SK-N-DZ (cell line): ENCODE results near the gene GFER.
A peak's percentile ranks its signal among the peaks of the same experiment; 100 is the strongest.

Source experiments
- DNase-seq: peaks from one replicate; pipeline ENCODE4 v3.0.0-alpha.2; 2015; ENCODE audit warnings: low spot score

Gene GFER

DNA sequence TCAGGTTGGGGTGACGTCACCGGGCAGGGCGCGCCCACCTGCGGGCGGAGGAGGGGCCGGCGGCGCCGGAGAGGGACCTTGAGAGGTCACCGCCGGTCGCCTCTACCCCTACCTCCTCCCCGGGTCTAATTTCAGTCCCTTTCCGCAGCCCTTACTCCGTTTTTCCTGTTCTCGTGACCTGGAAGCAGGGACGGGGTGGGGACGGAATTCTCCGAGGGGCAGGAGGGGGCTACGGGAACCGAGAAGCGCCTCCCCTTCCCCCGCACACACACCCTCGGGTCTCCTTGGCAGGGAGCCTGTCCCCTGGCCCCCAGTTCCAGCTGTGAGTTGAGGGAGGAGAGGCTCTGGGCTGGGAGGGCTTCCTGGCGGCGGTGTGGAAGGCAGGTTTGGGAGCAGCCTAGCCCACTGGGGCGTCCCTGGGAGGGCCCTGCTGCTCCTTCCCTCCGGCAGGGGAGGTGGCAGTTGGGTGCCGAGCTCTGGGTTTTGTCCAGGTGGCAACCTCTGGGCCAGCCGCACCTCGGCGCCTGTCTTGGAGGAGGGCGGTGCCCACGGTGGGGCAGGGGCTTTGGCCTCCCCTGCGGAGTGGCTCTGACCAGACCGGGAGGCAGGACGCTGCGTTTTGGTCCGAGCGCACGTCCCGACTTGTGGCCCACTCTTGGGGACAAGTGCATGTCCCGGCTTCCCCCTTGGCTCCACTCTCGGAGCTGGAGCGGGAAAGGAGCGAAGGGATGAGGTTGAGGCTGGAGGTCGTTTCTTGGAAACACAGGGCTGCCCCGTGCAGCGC, 6.5 kb downstream of the GFER start:
- DNase-seq, result no peak

DNA sequence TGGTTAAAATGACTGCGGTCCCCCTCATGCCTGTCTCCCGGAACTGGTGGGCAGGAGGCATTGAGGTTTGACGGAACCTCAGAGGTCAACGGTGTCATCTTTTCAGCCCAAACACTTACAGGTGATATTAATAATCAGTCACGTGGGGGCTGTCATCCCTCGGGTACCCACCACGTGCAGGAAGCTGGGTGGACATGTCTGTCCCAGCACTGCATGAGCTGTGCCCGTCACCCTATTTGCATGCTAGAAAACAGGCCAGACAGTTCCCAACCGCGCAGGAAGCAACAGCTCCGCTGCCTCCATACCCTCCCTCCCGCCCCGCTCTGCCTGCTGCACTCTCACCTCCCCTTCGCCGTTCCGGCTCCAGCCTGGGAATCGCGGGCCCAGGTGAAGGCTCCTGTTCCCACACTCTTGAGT, 7.2 kb downstream of the GFER start:
- DNase-seq, result no peak

- no peak for DNase-seq
Observed at GRCh38 chr16:1991588-1991947, 7.6 kb downstream of the GFER start.

- DNase-seq, result no peak
Observed at GRCh38 chr16:1991948-1992703, 8.1 kb downstream of the GFER start.

GRCh38 chr16:1992704-1993317, 8.8 kb downstream of the GFER start:
- DNase-seq, result no peak

- DNase-seq, result no peak
Observed at GRCh38 chr16:1993731-1994131, 9.7 kb downstream of the GFER start.

DNA sequence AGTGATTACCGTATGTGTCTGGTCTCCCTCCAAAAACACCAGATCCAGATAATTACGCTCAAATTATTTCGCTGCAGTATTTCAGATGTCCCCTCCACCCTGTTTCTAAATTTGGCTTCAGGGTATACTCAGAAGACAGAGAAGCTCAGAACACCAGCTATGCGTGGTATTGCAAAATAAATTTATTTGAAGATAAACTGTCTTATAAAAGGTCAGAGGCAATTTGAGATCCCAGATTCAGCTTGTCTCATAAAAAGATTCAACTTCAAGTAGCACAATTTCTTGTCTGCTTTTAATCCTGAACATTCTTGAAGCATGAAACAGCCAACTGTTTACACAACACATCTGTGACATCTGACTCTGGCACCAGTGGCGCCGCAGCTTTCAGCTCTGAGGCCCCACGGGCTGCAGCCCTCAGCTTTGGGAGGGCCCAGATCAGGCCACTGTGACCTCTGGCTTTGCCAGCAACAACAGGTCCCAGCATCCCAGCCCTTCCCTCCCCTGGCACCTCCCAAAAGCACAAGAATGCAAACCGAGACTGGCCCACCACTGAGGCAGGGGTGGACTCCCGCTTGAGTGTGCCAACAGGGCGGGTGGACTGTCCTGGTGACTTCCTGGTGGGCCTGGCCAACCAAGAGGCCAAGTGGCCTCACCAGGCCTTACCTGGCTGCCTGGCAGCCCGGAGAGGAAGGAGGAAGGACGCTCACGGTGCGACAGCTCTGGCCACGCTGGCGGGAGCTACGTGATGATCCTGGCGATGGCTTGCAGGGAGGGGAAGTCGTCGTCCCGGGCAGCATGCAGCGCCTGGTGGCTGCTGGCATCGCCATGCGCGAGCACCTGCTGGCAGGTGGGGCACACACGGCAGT, 13.7 kb downstream of the GFER start:
- no peak for DNase-seq

- DNase-seq, result no peak
Observed at GRCh38 chr16:1998360-1998835, 14.4 kb downstream of the GFER start.

DNA sequence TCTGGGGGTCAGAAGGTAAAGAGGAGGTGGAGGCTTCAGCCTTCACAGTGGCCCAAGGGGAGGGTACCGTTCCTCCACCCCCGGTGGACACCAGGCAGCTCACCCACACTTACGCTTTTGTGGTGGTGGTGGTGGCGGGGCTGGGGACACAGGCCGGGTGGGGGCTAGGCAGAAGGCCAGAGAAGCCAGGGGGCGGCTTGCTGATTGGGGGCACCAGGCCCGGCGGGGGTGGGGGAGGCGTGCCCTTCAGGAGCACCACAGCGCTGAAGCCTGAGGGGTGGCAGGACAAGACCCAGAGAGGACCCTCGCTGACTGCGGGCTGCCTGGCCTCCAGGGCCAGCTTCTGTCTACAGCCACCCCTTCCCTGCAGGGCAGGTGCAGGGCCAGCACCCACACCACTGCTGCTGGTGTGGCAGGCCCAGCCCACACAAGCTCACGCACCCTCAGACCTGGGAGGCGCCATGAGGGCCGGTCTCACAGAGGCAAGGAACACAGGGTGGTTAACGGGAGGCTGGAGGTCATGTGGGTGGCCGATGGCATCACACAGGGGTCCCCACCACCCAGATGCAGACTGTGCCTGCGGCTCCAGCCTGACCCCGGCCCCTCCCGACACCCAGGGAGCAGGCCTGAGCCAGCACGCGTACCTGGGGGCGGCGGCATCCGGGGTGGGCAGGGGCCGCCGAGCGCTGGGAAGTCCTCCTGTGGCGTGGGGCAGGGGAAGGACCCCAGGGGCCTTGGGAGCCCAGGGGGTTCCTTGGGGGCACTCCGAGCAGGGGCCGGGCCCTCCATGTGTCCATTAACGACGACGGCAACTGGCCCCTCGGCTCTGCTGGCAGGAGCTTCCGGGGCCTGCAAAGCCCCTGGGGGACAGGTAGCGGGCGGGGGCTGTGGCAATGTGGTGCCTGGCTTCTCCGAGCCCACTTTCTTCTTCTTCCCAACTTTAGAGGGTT, 15.1 kb downstream of the GFER start:
- no peak for DNase-seq

GRCh38 chr16:1999866-2000514, 16.0 kb downstream of the GFER start:
- DNase-seq, result no peak

- DNase-seq, result no peak
Observed at GRCh38 chr16:2001035-2001434, 17.0 kb downstream of the GFER start.

DNA sequence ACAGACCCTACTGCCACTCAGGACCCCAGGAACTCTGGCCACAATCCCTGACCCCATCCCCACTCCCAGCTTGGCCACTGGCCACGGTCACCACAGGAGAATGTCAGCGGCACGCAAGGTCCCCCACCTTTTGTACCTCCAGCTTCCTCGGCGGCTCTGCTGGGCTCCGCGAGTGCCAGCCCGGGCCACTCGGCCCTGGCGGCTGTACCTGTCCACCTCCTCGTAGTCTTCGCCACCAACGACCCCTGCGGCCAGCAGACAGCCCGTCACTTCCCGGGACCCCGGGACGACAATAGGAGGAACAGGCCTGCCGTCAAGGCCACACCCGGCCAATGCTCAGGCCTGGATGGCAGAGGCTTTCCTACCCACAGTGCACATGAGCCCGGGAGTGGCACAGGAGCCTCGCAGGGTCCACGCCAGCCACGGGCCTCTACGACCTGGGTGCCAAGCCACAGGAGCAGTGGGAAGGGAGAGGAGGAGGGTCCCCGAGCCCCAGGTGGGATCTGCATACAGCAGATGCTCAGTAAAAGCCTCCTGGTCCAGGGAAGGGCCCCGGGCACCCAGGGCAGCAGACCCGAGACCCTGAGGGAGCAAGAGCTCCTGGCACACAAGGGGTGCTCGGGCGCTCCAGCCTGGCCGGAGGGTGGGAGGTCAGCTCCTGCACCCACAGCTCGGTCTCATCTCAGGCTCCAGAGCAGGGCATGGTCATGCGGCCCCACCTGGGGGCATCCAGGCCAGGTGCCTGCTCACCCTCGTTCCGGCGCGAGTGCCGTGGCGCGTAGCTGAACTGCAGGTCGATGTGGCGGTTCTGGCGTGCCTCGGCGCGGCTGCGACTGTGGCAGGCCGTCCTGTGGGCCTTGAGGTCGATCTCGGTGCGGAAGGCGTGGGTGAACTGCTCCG, 17.7 kb downstream of the GFER start:
- no peak for DNase-seq

- no peak for DNase-seq
Observed at GRCh38 chr16:2002406-2003230, 18.6 kb downstream of the GFER start.

DNA sequence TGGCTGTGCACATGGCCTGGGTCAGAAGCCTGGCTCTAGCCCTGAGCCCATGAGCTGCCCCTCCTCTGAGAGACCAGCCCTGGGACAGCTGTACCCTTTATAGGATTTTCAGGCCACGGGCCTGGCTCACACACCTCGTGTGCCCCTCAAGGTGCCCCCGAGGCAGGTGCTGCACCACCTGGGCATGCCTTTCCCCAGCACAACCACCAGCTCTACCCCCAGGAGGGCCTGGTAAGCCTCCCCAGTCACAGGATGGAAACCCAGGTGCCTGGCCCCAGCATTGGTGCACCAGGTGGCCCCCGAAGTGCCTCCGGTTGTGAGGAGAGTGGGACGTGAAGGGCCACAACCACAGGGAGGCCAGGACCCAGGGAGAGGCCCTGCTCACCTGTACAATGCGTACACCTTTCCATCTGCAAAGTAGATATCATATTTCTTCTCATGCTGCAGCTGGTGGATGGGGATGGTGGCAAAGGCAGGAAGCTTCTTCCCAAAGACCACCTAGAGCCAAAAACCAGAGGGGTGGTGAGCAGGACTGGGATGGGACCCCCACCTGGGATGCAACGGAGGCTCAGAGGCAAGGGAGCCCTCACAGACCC, 19.3 kb downstream of the GFER start:
- DNase-seq, result no peak

DNA sequence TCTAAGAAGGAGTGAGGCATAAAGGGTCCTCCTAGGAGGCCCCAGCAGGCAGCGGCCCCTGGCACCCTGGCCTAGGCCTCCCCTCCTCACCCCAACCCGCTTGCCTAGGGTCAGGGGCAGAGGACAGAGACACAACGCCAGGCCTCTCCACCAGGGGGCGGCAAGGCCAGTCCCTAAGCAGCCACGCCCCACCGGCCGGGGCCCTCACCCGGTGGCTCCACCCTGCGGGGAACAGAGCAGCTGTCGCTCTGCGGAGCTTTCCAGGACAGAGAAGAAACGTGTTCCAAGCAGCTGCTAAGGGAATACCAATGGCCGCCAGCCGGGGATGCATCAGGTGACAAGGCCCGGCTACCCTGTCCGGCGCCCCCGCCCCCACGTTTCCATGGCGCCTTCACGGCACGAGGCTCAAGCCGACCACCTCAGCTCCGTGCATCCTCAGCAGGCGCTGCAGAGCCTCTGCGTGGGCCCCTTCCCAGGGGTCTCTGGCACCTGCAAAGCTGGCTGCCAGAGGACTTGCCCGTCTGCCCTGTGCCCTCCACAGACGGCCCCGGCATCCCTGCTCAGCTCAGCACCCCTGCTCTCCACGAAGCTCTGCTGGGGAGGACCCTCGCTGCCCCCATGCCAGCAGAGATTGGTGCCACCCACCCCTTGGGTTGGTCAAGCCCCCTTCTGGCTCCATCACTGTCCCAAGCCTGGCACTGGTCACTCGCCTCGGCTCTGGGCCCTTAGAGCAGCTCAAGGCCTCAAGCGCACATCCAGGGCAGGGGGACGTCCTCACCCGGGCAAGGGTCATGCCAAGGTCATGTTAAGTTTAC, 20.0 kb downstream of the GFER start:
- peak; percentile 95 for DNase-seq

GRCh38 chr16:2004795-2005517, 21.0 kb downstream of the GFER start:
- no peak for DNase-seq
